ENCODE data around the gene RLN1.
"Not testable (repeated sequence)": the region's sequence is repeated elsewhere in the genome, so short reads cannot be mapped to it uniquely, and the experiment has no call there.

RLN1 gene

DNA sequence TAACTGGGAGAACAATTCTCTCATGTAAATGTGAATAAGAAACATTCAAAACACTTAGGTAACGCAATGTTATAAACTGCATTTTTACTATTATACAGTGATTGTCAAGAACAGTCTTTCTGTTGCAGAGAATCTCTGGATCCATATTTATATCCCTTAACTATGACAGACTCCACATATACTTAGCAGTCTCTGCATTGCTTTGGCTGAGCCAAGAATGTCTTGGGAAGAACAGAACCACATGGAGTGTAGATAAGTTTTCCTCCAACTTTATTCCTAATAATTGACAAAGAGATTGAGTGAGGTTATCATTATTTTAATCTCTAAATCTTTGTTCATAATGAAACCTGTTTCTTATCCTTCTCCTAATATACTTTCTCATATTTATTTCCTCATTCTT, 15.6 kb upstream of the RLN1 start:
- no peak for DNase-seq (ENCODE audit: low read depth, low spot score)
- in situ Hi-C loops (cut with HindIII; ENCODE audit: low sequenced_read_pairs) = no loop called here
- TF ChIP-seq, protein P1, sequence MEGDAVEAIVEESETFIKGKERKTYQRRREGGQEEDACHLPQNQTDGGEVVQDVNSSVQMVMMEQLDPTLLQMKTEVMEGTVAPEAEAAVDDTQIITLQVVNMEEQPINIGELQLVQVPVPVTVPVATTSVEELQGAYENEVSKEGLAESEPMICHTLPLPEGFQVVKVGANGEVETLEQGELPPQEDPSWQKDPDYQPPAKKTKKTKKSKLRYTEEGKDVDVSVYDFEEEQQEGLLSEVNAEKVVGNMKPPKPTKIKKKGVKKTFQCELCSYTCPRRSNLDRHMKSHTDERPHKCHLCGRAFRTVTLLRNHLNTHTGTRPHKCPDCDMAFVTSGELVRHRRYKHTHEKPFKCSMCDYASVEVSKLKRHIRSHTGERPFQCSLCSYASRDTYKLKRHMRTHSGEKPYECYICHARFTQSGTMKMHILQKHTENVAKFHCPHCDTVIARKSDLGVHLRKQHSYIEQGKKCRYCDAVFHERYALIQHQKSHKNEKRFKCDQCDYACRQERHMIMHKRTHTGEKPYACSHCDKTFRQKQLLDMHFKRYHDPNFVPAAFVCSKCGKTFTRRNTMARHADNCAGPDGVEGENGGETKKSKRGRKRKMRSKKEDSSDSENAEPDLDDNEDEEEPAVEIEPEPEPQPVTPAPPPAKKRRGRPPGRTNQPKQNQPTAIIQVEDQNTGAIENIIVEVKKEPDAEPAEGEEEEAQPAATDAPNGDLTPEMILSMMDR (IDR thresholded peaks at IDR 0.05; ENCODE audit: low read depth, low read length) = no peak
- H3K4me3 ChIP-seq (ENCODE audit: low read depth, low read length) = no peak overlapping the region

DNA sequence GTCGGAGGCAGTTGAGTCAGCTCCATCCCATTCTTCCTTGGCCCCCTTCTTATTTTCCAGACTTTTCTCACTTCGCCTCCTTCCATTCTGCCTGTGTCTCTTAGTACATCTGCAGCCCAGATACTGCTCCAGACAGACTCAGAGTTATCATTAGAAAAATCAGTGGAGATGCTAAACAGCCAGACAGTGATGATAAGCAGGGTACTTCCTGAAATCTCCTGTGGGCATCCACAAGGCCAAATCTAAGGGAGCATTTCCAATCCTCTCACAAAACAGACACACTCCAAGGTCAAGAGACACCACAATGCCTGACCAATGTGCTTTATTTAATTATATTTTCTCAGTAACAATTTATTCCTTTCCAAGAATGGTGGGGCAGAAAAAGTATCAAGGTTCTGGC, 14.5 kb upstream of the RLN1 start:
- no peak overlapping the region for H3K4me3 ChIP-seq (ENCODE audit: low read depth, low read length)
- TF ChIP-seq, protein P1 (IDR thresholded peaks at IDR 0.05; ENCODE audit: low read depth, low read length) = no peak
- no peak for DNase-seq (ENCODE audit: low read depth, low spot score)
- in situ Hi-C loops (cut with HindIII; ENCODE audit: low sequenced_read_pairs) = no loop called here

DNA sequence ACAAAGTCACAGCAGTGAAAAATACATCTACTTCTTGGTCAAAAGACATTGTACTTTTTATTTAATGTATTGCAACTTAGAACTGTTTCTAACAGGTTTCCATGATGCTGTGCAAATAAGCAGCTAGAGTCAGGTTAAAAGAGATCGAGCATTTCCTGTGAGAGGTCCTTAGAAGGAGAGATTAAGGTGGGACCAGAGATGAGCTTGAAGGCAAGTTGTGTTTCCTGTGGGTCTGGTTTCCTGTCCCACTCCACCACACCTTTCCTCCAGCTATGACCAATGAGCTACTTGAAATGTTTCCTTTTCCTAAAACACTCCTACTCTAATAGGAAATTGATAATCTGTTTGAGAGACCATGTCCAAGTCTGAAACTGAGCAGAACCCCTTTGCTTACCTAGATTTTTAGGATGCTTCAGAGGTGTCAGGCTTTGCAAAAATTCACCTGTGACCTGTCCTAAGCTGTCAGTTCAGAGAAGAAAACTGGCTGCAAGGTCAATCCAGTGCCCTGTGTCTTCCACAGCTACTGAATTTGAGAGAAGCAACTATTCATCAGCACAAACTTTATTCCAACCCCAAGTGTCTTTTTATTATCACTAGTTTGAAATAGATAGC, 13.1 kb upstream of the RLN1 start:
- H3K4me3 ChIP-seq (ENCODE audit: low read depth, low read length) = no peak overlapping the region
- no peak for DNase-seq (ENCODE audit: low read depth, low spot score)
- TF ChIP-seq, protein P1 (IDR thresholded peaks at IDR 0.05; ENCODE audit: low read depth, low read length) = no peak
- in situ Hi-C loops (cut with HindIII; ENCODE audit: low sequenced_read_pairs) = no loop called here

DNA sequence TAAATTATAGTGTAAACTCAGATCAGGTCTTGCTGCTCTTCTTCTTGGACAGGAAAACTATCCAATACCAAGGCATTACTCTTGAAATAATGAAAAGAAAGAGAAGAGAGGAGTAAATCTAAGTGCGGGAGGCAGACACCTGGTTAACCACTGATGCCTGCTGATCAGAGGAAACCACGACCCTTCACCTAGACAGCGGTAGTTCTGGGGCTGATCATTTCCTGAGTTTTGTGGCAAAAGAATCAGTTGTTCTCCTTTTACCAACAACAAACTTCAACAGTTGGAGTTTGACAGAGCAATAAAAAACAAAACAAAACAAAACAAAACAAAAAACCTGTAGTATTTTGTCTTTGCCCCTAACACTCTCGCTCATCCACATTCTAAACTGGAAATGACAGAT, 3.0 kb downstream of the RLN1 start:
- TF ChIP-seq, protein P1 (IDR thresholded peaks at IDR 0.05; ENCODE audit: low read depth, low read length) = no peak
- DNase-seq (ENCODE audit: low read depth, low spot score) = no peak
- in situ Hi-C loops (cut with HindIII; ENCODE audit: low sequenced_read_pairs) = no loop called here
- no peak overlapping the region for H3K4me3 ChIP-seq (ENCODE audit: low read depth, low read length)

DNA sequence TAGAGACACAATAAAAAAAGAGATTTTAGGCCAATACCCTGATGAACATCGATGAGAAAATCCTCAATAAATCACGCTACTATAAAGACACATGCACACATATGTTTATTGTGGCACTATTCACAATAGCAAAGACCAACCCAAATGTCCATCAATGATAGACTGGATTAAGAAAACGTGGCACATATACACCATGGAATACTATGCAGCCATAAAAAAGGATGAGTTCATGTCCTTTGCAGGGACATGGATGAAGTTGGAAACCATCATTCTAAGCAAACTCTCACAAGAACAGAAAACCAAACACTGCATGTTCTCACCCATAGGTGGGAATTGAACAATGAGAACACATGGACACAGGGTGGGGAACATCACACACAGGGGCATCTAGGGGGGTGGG, 8.4 kb downstream of the RLN1 start:
- H3K4me3 ChIP-seq (ENCODE audit: low read depth, low read length); in situ Hi-C loops (cut with HindIII; ENCODE audit: low sequenced_read_pairs): not testable (repeated sequence)

DNA sequence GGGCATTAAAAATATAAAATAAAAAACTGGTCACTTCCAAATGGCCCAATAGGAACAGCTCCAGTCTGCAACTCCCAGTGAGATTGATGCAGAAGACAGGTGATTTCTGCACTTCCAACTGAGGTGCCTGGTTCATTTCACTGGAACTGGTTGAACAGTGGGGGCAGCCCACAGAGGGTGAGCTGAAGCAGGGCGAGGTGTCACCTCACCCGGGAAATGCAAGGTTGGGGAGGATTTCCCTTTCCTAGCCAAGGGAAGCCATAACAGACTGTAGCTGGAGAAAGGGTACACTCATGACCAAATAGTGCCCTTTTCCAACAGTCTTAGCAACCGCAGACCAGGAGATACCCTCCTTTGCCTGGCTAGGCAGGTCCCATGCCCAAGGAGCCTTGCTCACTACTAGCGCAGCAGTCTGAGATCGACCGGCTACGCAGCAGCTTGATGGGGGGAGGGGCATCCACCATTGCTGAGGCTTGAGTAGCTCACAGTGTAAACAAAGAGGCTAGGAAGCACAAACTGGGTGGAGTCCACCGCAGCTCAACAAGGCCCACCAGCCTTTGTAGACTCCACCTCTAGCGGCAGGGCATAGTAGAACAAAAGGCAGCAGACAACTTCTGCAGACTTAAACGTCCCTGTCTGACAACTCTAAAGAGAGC, 12.7 kb downstream of the RLN1 start:
- H3K4me3 ChIP-seq (ENCODE audit: low read depth, low read length) = no peak overlapping the region
- TF ChIP-seq, protein P1 (IDR thresholded peaks at IDR 0.05; ENCODE audit: low read depth, low read length) = no peak
- in situ Hi-C loops (cut with HindIII; ENCODE audit: low sequenced_read_pairs) = no loop called here
- DNase-seq (ENCODE audit: low read depth, low spot score) = no peak

More for the DNA sequence above, 8.4 kb downstream of the RLN1 start:
- DNase-seq (ENCODE audit: low read depth, low spot score) = not testable (repeated sequence)

DNA sequence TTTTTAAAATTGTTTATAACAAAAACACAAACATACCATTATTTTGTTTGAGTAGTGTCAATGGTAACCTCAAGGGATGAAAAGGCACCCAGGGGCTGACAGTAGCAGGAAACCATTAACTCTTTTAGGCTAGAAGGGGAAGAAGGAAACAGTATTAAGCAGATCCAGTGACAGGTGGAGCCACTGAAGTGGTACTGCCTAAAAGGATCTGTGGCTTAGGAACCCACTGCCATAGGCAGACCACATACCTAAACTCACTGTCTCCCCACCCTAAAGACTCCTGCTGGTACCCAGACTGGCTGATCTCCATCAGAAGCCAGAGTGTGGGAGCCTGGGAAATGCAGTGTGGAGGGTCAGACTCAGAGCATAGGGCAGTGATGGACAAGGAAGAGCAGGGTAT, 13.5 kb downstream of the RLN1 start:
- DNase-seq (ENCODE audit: low read depth, low spot score) = no peak
- no peak overlapping the region for H3K4me3 ChIP-seq (ENCODE audit: low read depth, low read length)
- TF ChIP-seq, protein P1 (IDR thresholded peaks at IDR 0.05; ENCODE audit: low read depth, low read length) = no peak
- in situ Hi-C loops (cut with HindIII; ENCODE audit: low sequenced_read_pairs) = no loop called here

DNA sequence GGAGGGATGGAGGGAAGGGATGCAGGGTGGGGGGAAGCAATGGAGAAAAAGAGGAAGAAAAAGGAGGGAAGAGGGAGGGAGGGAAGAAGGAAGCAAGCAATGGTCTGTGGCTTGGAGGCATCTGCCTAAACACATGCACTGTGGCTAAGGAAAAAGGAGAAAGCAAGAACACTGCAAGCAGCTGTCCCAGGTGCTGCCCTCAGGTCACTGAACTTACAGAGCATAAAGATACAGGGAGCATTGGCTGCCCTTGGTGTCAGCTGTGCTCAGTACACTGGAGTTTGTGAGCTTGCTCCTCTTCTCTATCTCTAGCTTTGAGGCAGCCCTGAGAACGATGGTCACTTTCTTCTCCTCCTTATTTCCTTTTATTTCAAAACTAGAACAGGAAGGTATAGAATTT, 18.1 kb downstream of the RLN1 start:
- H3K4me3 ChIP-seq (ENCODE audit: low read depth, low read length); in situ Hi-C loops (cut with HindIII; ENCODE audit: low sequenced_read_pairs); DNase-seq (ENCODE audit: low read depth, low spot score): not testable (repeated sequence)
